Right lung (tissue), 5 donors: ENCODE measurements around the gene RAC3. TPM values are rescaled to one million over a fixed set of nuclear protein-coding genes. Genes with fewer than 3 reads are reported as not detected.

Experiments used
- DNase-seq, 2 donors: peaks; one replicate each; pipeline ENCODE4 v3.0.0-alpha.2; 2013
- polyA plus RNA-seq, 5 donors: library from polyadenylated mRNA; unstranded; fragments of 120-200 nt; gene quantifications; one replicate each; pipeline versions ENCODE4 v1.2.1 to v1.2.3, GENCODE V29; 2013; ENCODE audit warnings: inconsistent platforms in 1 of 5, low replicate concordance in 1 of 5; ENCODE audit not compliant: insufficient read length in 5 of 5, insufficient read depth in 1 of 5

RAC3 gene
- polyA plus RNA-seq, 5 donors: 11.6 to 26.2 (median 16.2) TPM

- DNase-seq: no peak
Observed at GRCh38 chr17:82010575-82011525, 20.6 kb upstream of the RAC3 start.

GRCh38 chr17:82011617-82012187 lies 19.8 kb upstream of the RAC3 start:
- DNase-seq: no peak

GRCh38 chr17:82012261-82012639 lies 19.2 kb upstream of the RAC3 start:
- DNase-seq: no peak

GRCh38 chr17:82012640-82013295 lies 18.7 kb upstream of the RAC3 start:
- DNase-seq: no peak

GRCh38 chr17:82013341-82013740 lies 18.1 kb upstream of the RAC3 start:
- no peak for DNase-seq

GRCh38 chr17:82013772-82014321 lies 17.6 kb upstream of the RAC3 start:
- DNase-seq: no peak

GRCh38 chr17:82014432-82014831 lies 17.0 kb upstream of the RAC3 start:
- no peak for DNase-seq

- DNase-seq: no peak
Observed at GRCh38 chr17:82014971-82015310, 16.5 kb upstream of the RAC3 start.

- DNase-seq: peak in 1 of 2 donors; percentile 51
Observed at GRCh38 chr17:82015311-82015971, 16.0 kb upstream of the RAC3 start.

GRCh38 chr17:82016061-82016874 lies 15.2 kb upstream of the RAC3 start:
- no peak for DNase-seq

- DNase-seq: no peak
Observed at GRCh38 chr17:82016875-82017459, 14.5 kb upstream of the RAC3 start.

- no peak for DNase-seq
Observed at GRCh38 chr17:82017612-82018151, 13.8 kb upstream of the RAC3 start.

GRCh38 chr17:82018152-82018988 lies 13.1 kb upstream of the RAC3 start:
- DNase-seq: no peak

GRCh38 chr17:82018989-82019689 lies 12.3 kb upstream of the RAC3 start:
- no peak for DNase-seq

GRCh38 chr17:82019690-82020571 lies 11.5 kb upstream of the RAC3 start:
- DNase-seq: no peak

GRCh38 chr17:82020572-82021106 lies 10.8 kb upstream of the RAC3 start:
- DNase-seq: no peak
